Thymus (tissue), 11 donors: ENCODE data around the gene SEPTIN2. TPM values are rescaled to one million over a fixed set of nuclear protein-coding genes. Genes with fewer than 3 reads are reported as not detected.
"Not testable (repeated sequence)": the region's sequence is repeated elsewhere in the genome, so short reads cannot be mapped to it uniquely, and the experiment has no call there.

Source experiments
- DNase-seq, 9 donors: peaks; one replicate each; pipeline ENCODE4 v3.0.0-alpha.2; 2013; ENCODE audit warnings: low spot score in 9 of 9, low read depth in 6 of 9, missing footprints in 1 of 9
- H3K27ac ChIP-seq, 2 donors: one replicate each; pipeline ENCODE4 v1.5.1; 2013; ENCODE audit warnings: control low read depth in 1 of 2, low read depth in 1 of 2, low read length in 1 of 2, mild to moderate bottlenecking in 1 of 2, moderate library complexity in 1 of 2
- H3K27me3 ChIP-seq, 2 donors: one replicate each; pipeline ENCODE4 v1.5.1; 2013; ENCODE audit warnings: low read length in 1 of 2; ENCODE audit not compliant: control insufficient read depth in 2 of 2, insufficient read depth in 1 of 2
- H3K36me3 ChIP-seq, 2 donors: one replicate each; pipeline ENCODE4 v1.5.1; 2013; ENCODE audit warnings: low read length in 1 of 2, mild to moderate bottlenecking in 1 of 2, moderate library complexity in 1 of 2; ENCODE audit not compliant: control insufficient read depth in 2 of 2, insufficient read depth in 2 of 2
- H3K4me1 ChIP-seq, 2 donors: one replicate each; pipeline ENCODE4 v1.5.1; 2013; ENCODE audit warnings: low read length in 2 of 2; ENCODE audit not compliant: control insufficient read depth in 2 of 2, insufficient read depth in 2 of 2
- H3K4me3 ChIP-seq, 2 donors: one replicate each; pipeline ENCODE4 v1.5.1; 2013; ENCODE audit warnings: low read length in 2 of 2, control low read depth in 1 of 2, mild to moderate bottlenecking in 1 of 2
- H3K9me3 ChIP-seq, 2 donors: one replicate each; pipeline ENCODE4 v1.5.1; 2013; ENCODE audit warnings: low read length in 1 of 2, mild to moderate bottlenecking in 1 of 2; ENCODE audit not compliant: control insufficient read depth in 2 of 2, insufficient read depth in 1 of 2
- WGBS: extraction: QIAGEN DNeasy Blood & Tissue Kit; methylation state at CpG from one replicate; pipeline ENCODE4 v1.1.7; 2013; 5-methylcytosine and 5-hydroxymethylcytosine counted together
- polyA plus RNA-seq: library from polyadenylated mRNA; stranded (reverse); fragments of 200-250 nt; gene quantifications from one replicate; pipeline ENCODE4 v1.2.3, GENCODE V29; 2013
- total RNA-seq: library from RNA; stranded (reverse); fragments of 120-200 nt; gene quantifications from one replicate; pipeline ENCODE4 v1.2.4, GENCODE V29; 2013
- donor health status: healthy.

The SEPTIN2 gene
- total and polyA plus RNA-seq, 2 donors, result 149 to 189 TPM

- Histone ChIP-seq H3K4me1 (peaks cover 0 to 5% of the 10 kb centered on the region in 2 donors), H3K9me3 (no peaks in the 10 kb centered on the region), H3K27me3 (no peaks in the 10 kb centered on the region), H3K36me3 (peaks cover 0 to 5% of the 10 kb centered on the region in 2 donors), H3K4me3 (no peak overlapping the region), H3K27ac (no peak overlapping the region)
- WGBS, result 86% methylated on average over 6 of the region's 6 CpGs
- DNase-seq, result no peak
Measured at GRCh38 chr2:241291977-241292376, 23.7 kb upstream of the SEPTIN2 start.

DNA sequence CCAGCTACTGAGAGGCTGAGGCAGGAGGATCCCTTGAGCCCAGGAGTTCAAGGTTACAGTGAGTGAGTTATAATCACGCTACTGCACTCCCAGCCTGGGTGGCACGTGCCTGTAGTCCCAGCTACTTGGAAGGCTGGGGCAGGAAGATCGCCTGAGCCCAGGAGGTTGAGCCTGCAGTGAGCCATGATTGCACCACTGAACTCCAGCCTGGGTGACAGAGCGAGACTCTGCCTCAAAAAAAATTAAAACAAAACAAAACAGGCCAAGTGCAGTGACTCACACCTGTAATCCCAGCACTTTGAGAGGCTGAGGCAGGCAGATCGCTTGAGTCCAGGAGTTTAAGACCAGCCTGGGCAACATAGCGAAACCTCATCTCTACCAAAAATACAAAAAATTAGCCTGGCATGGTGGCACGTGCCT lies 22.3 kb upstream of the SEPTIN2 start:
- not testable (repeated sequence) for H3K4me3 ChIP-seq, H3K27ac ChIP-seq, H3K36me3 ChIP-seq, DNase-seq, H3K27me3 ChIP-seq, H3K9me3 ChIP-seq, H3K4me1 ChIP-seq
- 97% methylated on average over 7 of the region's 7 CpGs for WGBS

DNA sequence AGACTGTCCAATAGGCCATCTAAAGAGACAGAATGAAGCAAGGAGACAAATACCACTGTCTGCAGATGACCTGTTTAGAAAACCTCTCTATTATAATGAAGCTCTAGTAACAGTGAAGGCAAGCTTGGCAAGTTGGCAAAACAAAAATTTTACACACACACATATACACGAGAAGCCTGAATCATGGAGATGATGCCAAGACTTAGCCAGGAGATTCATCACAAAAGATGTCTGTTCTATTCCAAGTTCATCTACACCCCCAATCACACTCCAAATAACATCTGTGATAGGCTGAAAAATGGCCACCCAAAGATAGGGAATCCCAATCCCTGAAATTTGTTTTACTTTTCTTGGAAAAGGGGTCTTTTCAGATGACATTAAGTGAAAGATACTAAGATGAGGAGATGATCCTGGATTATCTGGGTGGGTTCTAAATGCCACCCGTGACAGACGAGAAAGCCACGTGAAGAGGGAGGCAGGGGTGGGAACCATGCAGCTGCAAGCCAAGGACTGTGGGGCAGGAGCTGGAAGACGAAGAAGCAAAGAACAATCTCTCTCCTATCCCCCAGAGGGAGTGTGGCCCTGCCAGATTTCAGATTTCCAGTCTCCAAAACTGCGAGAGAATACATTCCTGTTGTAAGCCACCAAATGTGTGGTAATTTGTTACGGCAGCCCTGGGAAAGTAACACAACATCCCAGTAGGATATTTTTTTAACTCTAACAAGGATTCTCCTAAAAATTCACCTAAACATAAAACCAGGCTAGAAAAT lies 20.2 kb upstream of the SEPTIN2 start:
- no peak overlapping the region for H3K27ac ChIP-seq
- peaks cover 3 to 8% of the 10 kb centered on the region in 2 donors for H3K36me3 ChIP-seq
- 88% methylated on average over 7 of the region's 7 CpGs for WGBS
- H3K4me3 ChIP-seq, result no peak overlapping the region
- no peaks in the 10 kb centered on the region for H3K9me3 ChIP-seq
- H3K4me1 ChIP-seq, result peaks cover 9 to 27% of the 10 kb centered on the region in 2 donors
- H3K27me3 ChIP-seq, result no peaks in the 10 kb centered on the region
- DNase-seq, result no peak

DNA sequence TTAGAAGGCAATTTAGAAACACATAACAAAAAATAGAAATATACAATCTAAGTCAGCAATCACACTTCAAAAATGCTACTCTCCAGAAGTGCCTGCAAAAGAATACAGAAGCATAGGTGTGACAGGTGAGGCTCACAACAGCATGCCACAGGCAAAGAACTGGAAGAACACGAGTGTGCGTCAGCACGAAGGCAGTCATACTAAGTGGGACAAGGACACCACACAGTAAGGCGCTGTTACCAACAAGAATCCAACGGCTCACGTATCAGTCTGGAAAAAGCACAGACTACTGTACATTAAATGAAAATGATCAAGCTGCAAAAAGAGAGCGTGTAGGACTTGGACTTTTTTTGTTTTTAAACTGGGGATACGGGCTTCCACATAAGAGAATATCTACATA lies 19.0 kb upstream of the SEPTIN2 start:
- peaks cover 3 to 8% of the 10 kb centered on the region in 2 donors for H3K36me3 ChIP-seq
- no peaks in the 10 kb centered on the region for H3K27me3 ChIP-seq
- WGBS, result 95% methylated on average over 8 of the region's 8 CpGs
- H3K9me3 ChIP-seq, result no peaks in the 10 kb centered on the region
- no peak for DNase-seq
- no peak overlapping the region for H3K4me3 ChIP-seq
- no peak overlapping the region for H3K27ac ChIP-seq
- peaks cover 11 to 27% of the 10 kb centered on the region in 2 donors for H3K4me1 ChIP-seq

DNA sequence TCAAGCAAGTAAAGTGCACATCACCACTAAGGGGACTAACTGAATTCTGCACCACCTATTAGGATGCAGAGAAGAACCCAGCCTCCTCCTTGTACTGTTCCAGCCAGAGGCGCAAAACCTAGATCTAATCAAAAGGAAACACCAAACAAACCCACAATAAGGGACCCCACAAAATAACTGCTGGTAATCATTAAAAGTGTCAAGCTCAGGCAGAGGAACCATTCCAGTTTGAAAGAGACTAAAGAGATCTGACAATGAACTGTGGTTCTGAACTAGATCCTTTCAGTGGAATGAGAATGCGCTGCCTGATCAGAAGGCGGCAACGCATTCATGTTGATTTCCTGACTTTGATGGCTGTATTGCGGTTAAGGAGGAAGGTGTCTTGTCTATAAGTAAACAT lies 17.1 kb upstream of the SEPTIN2 start:
- Histone ChIP-seq H3K27me3 (no peaks in the 10 kb centered on the region), H3K9me3 (no peaks in the 10 kb centered on the region), H3K4me3 (no peak overlapping the region), H3K27ac (no peak overlapping the region), H3K4me1 (peaks cover 11 to 31% of the 10 kb centered on the region in 2 donors), H3K36me3 (peaks cover 7 to 10% of the 10 kb centered on the region in 2 donors)
- 9% methylated on average over 5 of the region's 5 CpGs for WGBS
- DNase-seq, result peak in 5 of 9 donors; percentile 41 to 84 (median 56)

DNA sequence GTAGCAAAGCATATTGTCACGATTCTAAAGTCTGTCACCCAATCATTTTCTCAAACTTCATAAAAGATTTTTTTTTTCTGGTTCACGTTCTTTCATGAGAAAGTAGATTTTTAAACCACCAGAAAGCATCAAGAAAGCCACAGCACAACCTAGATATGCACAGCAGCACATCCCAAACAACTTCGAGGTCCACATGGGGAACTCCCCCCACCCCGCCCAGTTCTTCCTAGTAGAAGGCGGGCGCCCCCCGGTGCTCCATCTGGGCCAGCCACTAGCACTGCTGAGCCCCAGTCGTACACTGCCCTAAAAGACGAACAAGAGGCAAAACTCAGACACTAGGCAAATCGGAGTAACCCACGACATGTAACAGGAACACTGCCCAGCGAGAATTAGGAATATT lies 15.7 kb upstream of the SEPTIN2 start:
- 69% methylated on average over 12 of the region's 12 CpGs for WGBS
- peak in 3 of 9 donors; percentile 17 to 66 (median 24) for DNase-seq
- Histone ChIP-seq H3K4me1 (peaks cover 11 to 33% of the 10 kb centered on the region in 2 donors), H3K4me3 (no peak overlapping the region), H3K36me3 (peaks cover 7 to 10% of the 10 kb centered on the region in 2 donors), H3K9me3 (no peaks in the 10 kb centered on the region), H3K27ac (no peak overlapping the region), H3K27me3 (no peaks in the 10 kb centered on the region)

DNA sequence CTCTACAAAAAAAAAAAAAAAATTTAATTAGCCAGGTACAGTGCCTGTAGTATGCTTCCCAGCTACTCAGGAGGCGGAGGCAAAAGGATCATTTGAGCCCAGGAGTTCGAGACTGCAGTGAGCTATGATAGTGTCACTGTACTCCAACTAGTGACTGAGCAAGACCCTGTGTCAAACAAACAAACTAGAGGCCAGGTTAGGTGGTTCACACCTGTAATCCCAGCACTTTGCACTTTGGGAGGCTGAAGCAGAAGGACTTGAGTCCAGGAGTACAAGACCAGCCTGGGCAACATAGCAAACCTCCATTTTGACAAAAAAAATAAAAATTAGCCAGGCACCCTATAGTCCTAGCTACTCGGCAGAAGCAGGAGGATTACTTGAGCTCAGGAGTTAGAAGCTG lies 13.6 kb upstream of the SEPTIN2 start:
- Histone ChIP-seq H3K27ac (no peak overlapping the region), H3K4me3 (no peak overlapping the region), H3K27me3 (no peaks in the 10 kb centered on the region), H3K4me1 (peaks cover 11 to 38% of the 10 kb centered on the region in 2 donors), H3K9me3 (no peaks in the 10 kb centered on the region), H3K36me3 (peaks cover 6 to 7% of the 10 kb centered on the region in 2 donors)
- DNase-seq, result no peak
- over 99% methylated on average over 3 of the region's 3 CpGs for WGBS

GRCh38 chr2:241302759-241303651 lies 12.7 kb upstream of the SEPTIN2 start:
- peaks cover 2 to 3% of the 10 kb centered on the region in 2 donors for H3K36me3 ChIP-seq
- H3K4me3 ChIP-seq, result no peak overlapping the region
- WGBS, result 93% methylated on average over 13 of the region's 13 CpGs
- H3K27ac ChIP-seq, result no peak overlapping the region
- no peaks in the 10 kb centered on the region for H3K9me3 ChIP-seq
- no peak for DNase-seq
- no peaks in the 10 kb centered on the region for H3K27me3 ChIP-seq
- peaks cover 11 to 37% of the 10 kb centered on the region in 2 donors for H3K4me1 ChIP-seq
